H1 (cell line): Measurements from ENCODE around the gene GNRHR. TPM values are rescaled to one million over a fixed set of nuclear protein-coding genes. Genes with fewer than 3 reads are reported as not detected.

Experiments used
- CEBPB ChIP-seq: IDR thresholded peaks from 2 replicates; pipeline ENCODE4 v1.6.1; 2012; ENCODE audit warnings: low read depth, low read length
- CTBP2 ChIP-seq: IDR thresholded peaks from 2 replicates; pipeline ENCODE4 v1.7.0; 2011; ENCODE audit warnings: borderline replicate concordance, mild to moderate bottlenecking, moderate library complexity, mixed read lengths, low read length; ENCODE audit not compliant: insufficient read depth, insufficient read length
- HDAC2 ChIP-seq, 2 experiments: fragments of 300-600 bp in 1 of 2; sonication (generic) in 1 of 2; IDR thresholded peaks; 2 replicates each; pipeline ENCODE4 v1.6.1; 2011 to 2012; ENCODE audit warnings: low read depth in 2 of 2, low read length in 2 of 2, mild to moderate bottlenecking in 2 of 2, moderate library complexity in 2 of 2, borderline replicate concordance in 1 of 2, inconsistent platforms in 1 of 2
- KDM5A ChIP-seq: fragments of 200-600 bp; IDR thresholded peaks from 2 replicates; pipeline ENCODE4 v1.7.1; 2012; ENCODE audit warnings: mild to moderate bottlenecking, low read length, inconsistent platforms, mixed read lengths
- NRF1 ChIP-seq: IDR thresholded peaks from 2 replicates; pipeline ENCODE4 v1.6.1; 2011; ENCODE audit warnings: mild to moderate bottlenecking, low read depth, low read length, improper control_type of control experiment
- SP2 ChIP-seq: IDR thresholded peaks from 2 replicates; pipeline ENCODE4 v1.6.1; 2012; ENCODE audit warnings: mild to moderate bottlenecking, low read length, inconsistent platforms
- TCF12 ChIP-seq: IDR thresholded peaks from 2 replicates; pipeline ENCODE4 v1.6.1; 2011; ENCODE audit warnings: low read depth, mild to moderate bottlenecking, low read length
- polyA plus RNA-seq, 7 experiments: library from polyadenylated mRNA; depleted of rRNA in 3 of 7; stranded (reverse) in 5 of 7; unstranded in 2 of 7; fragments of >200 nt in 5 of 7; fragments of 200-250 nt in 2 of 7; gene quantifications; 1 replicate in 5 of 7; 2 replicates in 1 of 7; 4 replicates in 1 of 7; pipeline versions ENCODE4 v1.2.1 to v1.2.3, GENCODE V29; 2011 to 2013; ENCODE audit warnings: missing spikeins in 2 of 7, mixed read lengths in 2 of 7
- total RNA-seq: library from RNA; stranded (reverse); fragmentation: NEBNext Ultra II Directional; extraction: Animal tissue kit (Norgen Biotek cat#: 25700); gene quantifications from 2 replicates; pipeline ENCODE4 v1.2.1, GENCODE V29; 2021
- TF ChIP-seq, protein P1 (sequence below): fragments of 300-600 bp; sonication (generic); IDR thresholded peaks from 2 replicates; pipeline ENCODE4 v1.7.1; 2012; ENCODE audit warnings: low read length, moderate library complexity, mild to moderate bottlenecking, inconsistent platforms; ENCODE audit not compliant: insufficient replicate concordance

The GNRHR gene
- total and polyA plus RNA-seq, 2 of the 8 experiments (the other 6 are each of a cell fraction or from before 2014, with no cell fraction given), result not detected

DNA sequence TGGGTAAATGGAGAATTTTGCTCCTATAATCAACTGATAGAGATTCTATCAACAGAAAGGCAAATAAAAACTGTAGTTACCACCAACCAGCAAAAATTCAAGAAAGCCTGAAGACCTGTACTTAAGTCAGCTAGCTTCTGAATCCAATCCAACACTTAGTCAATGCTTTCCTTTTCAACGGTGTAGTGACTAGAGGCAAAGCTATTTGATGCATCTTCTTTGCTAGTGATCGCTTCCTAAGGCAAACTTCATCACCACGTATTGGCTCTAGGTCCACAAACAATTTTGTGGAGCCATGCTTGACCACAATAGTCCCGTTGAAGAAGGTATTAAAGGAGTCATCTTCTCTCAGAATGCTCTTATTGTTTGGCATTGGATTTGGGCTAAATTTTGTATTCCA is 28.2 kb downstream of the GNRHR start (continued):
- TF ChIP-seq, protein P1, sequence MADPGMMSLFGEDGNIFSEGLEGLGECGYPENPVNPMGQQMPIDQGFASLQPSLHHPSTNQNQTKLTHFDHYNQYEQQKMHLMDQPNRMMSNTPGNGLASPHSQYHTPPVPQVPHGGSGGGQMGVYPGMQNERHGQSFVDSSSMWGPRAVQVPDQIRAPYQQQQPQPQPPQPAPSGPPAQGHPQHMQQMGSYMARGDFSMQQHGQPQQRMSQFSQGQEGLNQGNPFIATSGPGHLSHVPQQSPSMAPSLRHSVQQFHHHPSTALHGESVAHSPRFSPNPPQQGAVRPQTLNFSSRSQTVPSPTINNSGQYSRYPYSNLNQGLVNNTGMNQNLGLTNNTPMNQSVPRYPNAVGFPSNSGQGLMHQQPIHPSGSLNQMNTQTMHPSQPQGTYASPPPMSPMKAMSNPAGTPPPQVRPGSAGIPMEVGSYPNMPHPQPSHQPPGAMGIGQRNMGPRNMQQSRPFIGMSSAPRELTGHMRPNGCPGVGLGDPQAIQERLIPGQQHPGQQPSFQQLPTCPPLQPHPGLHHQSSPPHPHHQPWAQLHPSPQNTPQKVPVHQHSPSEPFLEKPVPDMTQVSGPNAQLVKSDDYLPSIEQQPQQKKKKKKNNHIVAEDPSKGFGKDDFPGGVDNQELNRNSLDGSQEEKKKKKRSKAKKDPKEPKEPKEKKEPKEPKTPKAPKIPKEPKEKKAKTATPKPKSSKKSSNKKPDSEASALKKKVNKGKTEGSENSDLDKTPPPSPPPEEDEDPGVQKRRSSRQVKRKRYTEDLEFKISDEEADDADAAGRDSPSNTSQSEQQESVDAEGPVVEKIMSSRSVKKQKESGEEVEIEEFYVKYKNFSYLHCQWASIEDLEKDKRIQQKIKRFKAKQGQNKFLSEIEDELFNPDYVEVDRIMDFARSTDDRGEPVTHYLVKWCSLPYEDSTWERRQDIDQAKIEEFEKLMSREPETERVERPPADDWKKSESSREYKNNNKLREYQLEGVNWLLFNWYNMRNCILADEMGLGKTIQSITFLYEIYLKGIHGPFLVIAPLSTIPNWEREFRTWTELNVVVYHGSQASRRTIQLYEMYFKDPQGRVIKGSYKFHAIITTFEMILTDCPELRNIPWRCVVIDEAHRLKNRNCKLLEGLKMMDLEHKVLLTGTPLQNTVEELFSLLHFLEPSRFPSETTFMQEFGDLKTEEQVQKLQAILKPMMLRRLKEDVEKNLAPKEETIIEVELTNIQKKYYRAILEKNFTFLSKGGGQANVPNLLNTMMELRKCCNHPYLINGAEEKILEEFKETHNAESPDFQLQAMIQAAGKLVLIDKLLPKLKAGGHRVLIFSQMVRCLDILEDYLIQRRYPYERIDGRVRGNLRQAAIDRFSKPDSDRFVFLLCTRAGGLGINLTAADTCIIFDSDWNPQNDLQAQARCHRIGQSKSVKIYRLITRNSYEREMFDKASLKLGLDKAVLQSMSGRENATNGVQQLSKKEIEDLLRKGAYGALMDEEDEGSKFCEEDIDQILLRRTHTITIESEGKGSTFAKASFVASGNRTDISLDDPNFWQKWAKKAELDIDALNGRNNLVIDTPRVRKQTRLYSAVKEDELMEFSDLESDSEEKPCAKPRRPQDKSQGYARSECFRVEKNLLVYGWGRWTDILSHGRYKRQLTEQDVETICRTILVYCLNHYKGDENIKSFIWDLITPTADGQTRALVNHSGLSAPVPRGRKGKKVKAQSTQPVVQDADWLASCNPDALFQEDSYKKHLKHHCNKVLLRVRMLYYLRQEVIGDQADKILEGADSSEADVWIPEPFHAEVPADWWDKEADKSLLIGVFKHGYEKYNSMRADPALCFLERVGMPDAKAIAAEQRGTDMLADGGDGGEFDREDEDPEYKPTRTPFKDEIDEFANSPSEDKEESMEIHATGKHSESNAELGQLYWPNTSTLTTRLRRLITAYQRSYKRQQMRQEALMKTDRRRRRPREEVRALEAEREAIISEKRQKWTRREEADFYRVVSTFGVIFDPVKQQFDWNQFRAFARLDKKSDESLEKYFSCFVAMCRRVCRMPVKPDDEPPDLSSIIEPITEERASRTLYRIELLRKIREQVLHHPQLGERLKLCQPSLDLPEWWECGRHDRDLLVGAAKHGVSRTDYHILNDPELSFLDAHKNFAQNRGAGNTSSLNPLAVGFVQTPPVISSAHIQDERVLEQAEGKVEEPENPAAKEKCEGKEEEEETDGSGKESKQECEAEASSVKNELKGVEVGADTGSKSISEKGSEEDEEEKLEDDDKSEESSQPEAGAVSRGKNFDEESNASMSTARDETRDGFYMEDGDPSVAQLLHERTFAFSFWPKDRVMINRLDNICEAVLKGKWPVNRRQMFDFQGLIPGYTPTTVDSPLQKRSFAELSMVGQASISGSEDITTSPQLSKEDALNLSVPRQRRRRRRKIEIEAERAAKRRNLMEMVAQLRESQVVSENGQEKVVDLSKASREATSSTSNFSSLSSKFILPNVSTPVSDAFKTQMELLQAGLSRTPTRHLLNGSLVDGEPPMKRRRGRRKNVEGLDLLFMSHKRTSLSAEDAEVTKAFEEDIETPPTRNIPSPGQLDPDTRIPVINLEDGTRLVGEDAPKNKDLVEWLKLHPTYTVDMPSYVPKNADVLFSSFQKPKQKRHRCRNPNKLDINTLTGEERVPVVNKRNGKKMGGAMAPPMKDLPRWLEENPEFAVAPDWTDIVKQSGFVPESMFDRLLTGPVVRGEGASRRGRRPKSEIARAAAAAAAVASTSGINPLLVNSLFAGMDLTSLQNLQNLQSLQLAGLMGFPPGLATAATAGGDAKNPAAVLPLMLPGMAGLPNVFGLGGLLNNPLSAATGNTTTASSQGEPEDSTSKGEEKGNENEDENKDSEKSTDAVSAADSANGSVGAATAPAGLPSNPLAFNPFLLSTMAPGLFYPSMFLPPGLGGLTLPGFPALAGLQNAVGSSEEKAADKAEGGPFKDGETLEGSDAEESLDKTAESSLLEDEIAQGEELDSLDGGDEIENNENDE, result no peak
- TF ChIP-seq HDAC2 (IDR thresholded peaks at IDR 0.05; ENCODE audit: borderline replicate concordance in 1 of 2, low read depth in 2 of 2, low read length in 2 of 2) (no peak), TCF12 (no peak), NRF1 (no peak), CTBP2 (no peak), KDM5A (no peak), SP2 (no peak), CEBPB (no peak)
